Common myeloid progenitor, CD34-positive (primary cell): ENCODE data around the gene ZCCHC2.

ENCODE experiments used
- CTCF ChIA-PET: fragments of 350-600 bp; sonication (Branson Sonifier 250); formaldehyde crosslinking; loops from one replicate; lab custom pipeline; 2021; ENCODE audit warnings: antibody characterized with exemption; lab: Charles Lee
- POLR2A ChIA-PET: fragments of 350-600 bp; sonication (Branson Sonifier 250); formaldehyde crosslinking; loops from one replicate; lab custom pipeline; 2021; ENCODE audit warnings: antibody characterized with exemption; lab: Charles Lee
- DNase-seq, 3 donors: peaks; one replicate each; pipeline versions ENCODE4 v3.0.0 to v3.0.0-alpha.2; 2013
- H3K27ac ChIP-seq, 2 experiments: 1 replicate in 1 of 2; 2 replicates in 1 of 2; pipeline ENCODE4 v1.7.0; 2013; ENCODE audit warnings: inconsistent platforms in 2 of 2, low read length in 2 of 2, mild to moderate bottlenecking in 2 of 2, low read depth in 1 of 2, moderate library complexity in 1 of 2; ENCODE audit not compliant: severe bottlenecking in 2 of 2, insufficient read depth in 1 of 2, poor library complexity in 1 of 2
- H3K27me3 ChIP-seq, 5 experiments: replicated peaks in 2 of 5; 1 replicate in 3 of 5; 2 replicates in 2 of 5; pipeline versions ENCODE4 v1.6.1 to v1.7.0; 2013; ENCODE audit warnings: low read length in 4 of 5, mild to moderate bottlenecking in 2 of 5, moderate library complexity in 2 of 5, inconsistent platforms in 1 of 5; ENCODE audit not compliant: insufficient read depth in 5 of 5, control insufficient read depth in 4 of 5
- H3K36me3 ChIP-seq, 4 experiments: 1 replicate in 2 of 4; 2 replicates in 2 of 4; pipeline versions ENCODE4 v1.6.1 to v1.7.0; 2013; ENCODE audit warnings: low read length in 3 of 4, control low read depth in 1 of 4, mild to moderate bottlenecking in 1 of 4; ENCODE audit not compliant: control insufficient read depth in 4 of 4, insufficient read depth in 4 of 4
- H3K4me1 ChIP-seq, 4 experiments: 1 replicate in 3 of 4; 2 replicates in 1 of 4; pipeline versions ENCODE4 v1.6.1 to v1.7.1; 2013; ENCODE audit warnings: low read length in 3 of 4, mild to moderate bottlenecking in 3 of 4, control low read depth in 1 of 4, inconsistent platforms in 1 of 4, moderate library complexity in 1 of 4; ENCODE audit not compliant: control insufficient read depth in 4 of 4, insufficient read depth in 4 of 4; ENCODE audit errors: control extremely low read depth in 1 of 4
- H3K4me3 ChIP-seq, 7 experiments: 1 replicate in 4 of 7; 2 replicates in 3 of 7; pipeline versions ENCODE4 v1.5.1 to v1.7.0; 2013; ENCODE audit warnings: mild to moderate bottlenecking in 7 of 7, low read length in 6 of 7, moderate library complexity in 6 of 7, inconsistent platforms in 2 of 7, low read depth in 2 of 7, control low read depth in 1 of 7; ENCODE audit not compliant: insufficient read depth in 4 of 7, control insufficient read depth in 1 of 7; ENCODE audit errors: extremely low read depth in 1 of 7
- H3K9me3 ChIP-seq, 5 experiments: 1 replicate in 4 of 5; 2 replicates in 1 of 5; pipeline versions ENCODE4 v1.6.1 to v1.7.1; 2013; ENCODE audit warnings: low read length in 4 of 5, mild to moderate bottlenecking in 2 of 5, inconsistent platforms in 1 of 5, low read depth in 1 of 5, moderate library complexity in 1 of 5; ENCODE audit not compliant: control insufficient read depth in 4 of 5, insufficient read depth in 2 of 5; ENCODE audit errors: control extremely low read depth in 1 of 5
- WGBS: methylation state at CpG from one replicate; pipeline ENCODE4 v1.1.5; 2013; ENCODE audit not compliant: insufficient coverage; 5-methylcytosine and 5-hydroxymethylcytosine counted together

ZCCHC2 gene

DNA sequence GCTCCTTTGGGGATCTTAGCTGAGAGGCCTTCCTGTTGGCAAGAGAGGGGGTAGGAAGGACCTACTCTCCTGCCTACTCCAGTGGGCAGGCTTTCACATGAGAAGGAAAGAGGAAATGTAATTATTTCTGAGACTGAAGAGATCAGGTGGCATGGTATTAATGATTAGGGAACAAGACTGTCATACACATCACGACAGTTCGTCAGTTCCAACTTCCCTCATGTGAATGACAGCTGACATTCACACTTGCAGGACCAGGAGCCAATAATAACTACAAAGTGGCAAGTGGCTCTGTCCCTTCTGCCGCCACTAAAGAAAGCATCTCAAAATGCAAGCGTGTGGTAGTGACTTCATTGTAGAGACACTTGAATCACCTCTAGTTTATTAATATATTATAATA, 90.0 kb downstream of the ZCCHC2 start:
- Histone ChIP-seq H3K4me1 (peaks cover 0 to 8% (median 5%) of the 10 kb centered on the region in 4 experiments), H3K27ac (no peak overlapping the region), H3K27me3 (peaks cover 0 to 4% (median 3%) of the 10 kb centered on the region in 5 experiments), H3K36me3 (no peaks in the 10 kb centered on the region), H3K9me3 (no peaks in the 10 kb centered on the region), H3K4me3 (no peak overlapping the region)
- DNase-seq = no peak
- 90% methylated on average over 2 of the region's 4 CpGs for WGBS
- ChIA-PET POLR2A (no interaction called here), CTCF (interaction anchor here (0.6 to 1.9 kb wide), 3 partner anchors 11 to 28 kb away, joined by 3 to 4 read pairs (median 3); no protein-coding TSS in a partner anchor)

DNA sequence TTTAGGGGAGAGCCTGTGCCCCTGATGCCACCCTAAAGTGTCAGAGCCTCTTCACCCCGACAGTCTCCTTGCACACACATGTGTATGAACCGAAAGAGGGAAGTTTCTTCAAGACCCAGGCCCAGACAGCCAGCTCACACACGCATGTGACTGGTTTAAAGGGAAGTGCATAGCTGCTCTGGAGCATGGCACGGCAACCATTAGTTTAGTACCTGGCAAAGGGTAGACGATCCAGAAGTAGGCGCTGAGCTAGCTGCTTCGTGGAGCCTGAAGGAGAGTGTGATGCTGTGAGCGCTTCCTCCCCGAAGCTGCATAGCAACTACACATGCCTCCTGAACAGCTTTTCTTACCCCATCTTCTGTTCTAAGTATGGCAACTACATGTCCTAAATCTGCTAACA, 91.7 kb downstream of the ZCCHC2 start:
- peak in 2 of 3 donors; percentile 31 to 51 for DNase-seq
- ChIA-PET POLR2A (no interaction called here), CTCF (interaction anchor here (1.1 kb wide), 1 partner anchor 10 kb away, joined by 3 read pairs; no protein-coding TSS in a partner anchor)
- H3K27me3 ChIP-seq = peaks cover 0 to 4% (median 3%) of the 10 kb centered on the region in 5 experiments
- no peak overlapping the region for H3K4me3 ChIP-seq
- H3K36me3 ChIP-seq = no peaks in the 10 kb centered on the region
- H3K4me1 ChIP-seq = peaks cover 0 to 8% (median 5%) of the 10 kb centered on the region in 4 experiments
- WGBS = 51% methylated on average over 9 of the region's 9 CpGs
- no peaks in the 10 kb centered on the region for H3K9me3 ChIP-seq
- no peak overlapping the region for H3K27ac ChIP-seq

DNA sequence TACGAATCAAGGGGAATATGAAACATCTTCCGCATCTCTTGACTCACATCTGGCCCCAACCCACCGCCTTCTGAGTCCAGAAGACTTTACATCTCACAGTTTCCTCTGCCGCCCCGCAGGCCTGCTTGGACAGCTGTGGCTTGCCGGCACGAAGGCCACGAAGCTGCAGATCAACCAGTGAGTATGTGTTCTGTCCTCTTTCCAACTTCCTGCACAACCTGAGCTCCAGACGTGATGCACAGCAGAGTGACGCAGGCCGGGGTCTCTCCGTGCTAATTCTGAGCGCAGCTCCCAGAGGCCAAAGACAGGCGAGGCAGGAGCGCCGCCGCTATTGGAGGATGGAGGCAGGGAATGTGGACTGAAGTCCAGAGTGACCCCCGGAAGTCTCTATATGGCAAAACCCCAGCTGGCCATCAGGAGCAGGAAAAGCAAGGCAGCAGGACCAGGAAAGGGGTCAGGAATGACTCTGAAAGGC, 93.5 kb downstream of the ZCCHC2 start:
- no peak overlapping the region for H3K4me3 ChIP-seq
- 94% methylated on average over 18 of the region's 18 CpGs for WGBS
- no peaks in the 10 kb centered on the region for H3K36me3 ChIP-seq
- ChIA-PET CTCF (no interaction called here), POLR2A (no interaction called here)
- no peaks in the 10 kb centered on the region for H3K9me3 ChIP-seq
- H3K4me1 ChIP-seq = peaks cover 0 to 8% (median 5%) of the 10 kb centered on the region in 4 experiments
- H3K27me3 ChIP-seq = peaks cover 0 to 2% (median 0%) of the 10 kb centered on the region in 5 experiments
- H3K27ac ChIP-seq = no peak overlapping the region
- DNase-seq = no peak

DNA sequence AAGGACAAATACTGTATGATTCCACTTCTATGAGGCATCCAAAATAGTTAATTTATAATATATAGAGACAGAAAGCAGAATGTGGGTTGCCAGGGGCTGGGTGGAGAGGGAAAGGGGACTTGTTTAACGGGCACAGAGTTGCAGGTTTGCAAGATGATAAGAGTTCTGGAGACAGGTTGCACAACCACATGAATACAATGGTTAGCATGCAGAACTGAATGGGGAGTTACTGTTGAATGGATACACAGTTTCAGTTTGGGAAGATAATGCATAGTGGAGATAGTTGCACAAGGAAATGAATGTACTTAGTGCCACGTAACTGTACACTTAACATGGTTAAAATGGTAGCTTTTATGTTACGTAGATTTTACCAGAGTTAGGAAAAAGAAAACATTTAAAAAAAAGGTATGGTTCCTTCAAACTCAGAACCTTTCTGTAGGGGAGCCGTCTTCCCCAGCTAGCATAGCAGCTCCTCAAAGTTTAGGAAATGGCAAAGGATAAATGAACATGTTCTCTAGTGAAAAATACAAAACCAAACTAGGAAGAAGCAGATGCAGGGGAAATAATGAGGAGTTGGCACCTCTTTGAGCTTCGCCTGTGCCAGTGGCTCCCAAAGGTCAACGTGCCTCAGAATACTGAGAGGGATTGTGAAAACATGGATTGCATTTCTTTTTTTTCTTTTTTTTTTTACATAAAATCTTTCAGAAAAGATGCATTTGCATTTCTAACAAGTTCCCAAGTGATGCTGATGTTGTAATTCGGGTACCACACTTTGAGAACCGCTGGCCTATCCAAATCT, 95.2 kb downstream of the ZCCHC2 start:
- Histone ChIP-seq H3K4me3 (no peak overlapping the region), H3K9me3 (no peaks in the 10 kb centered on the region), H3K27ac (no peak overlapping the region), H3K36me3 (no peaks in the 10 kb centered on the region), H3K4me1 (peaks cover 0 to 3% (median 1%) of the 10 kb centered on the region in 4 experiments), H3K27me3 (no peaks in the 10 kb centered on the region)
- POLR2A ChIA-PET = interaction anchor here (0.6 kb wide), 1 partner anchor 519 kb away, joined by 3 read pairs; no protein-coding TSS in a partner anchor
- DNase-seq = no peak
- 93% methylated on average over 2 of the region's 8 CpGs for WGBS
- CTCF ChIA-PET = interaction anchor here (1.5 kb wide), 1 partner anchor 32 kb away, joined by 5 read pairs; no protein-coding TSS in a partner anchor

DNA sequence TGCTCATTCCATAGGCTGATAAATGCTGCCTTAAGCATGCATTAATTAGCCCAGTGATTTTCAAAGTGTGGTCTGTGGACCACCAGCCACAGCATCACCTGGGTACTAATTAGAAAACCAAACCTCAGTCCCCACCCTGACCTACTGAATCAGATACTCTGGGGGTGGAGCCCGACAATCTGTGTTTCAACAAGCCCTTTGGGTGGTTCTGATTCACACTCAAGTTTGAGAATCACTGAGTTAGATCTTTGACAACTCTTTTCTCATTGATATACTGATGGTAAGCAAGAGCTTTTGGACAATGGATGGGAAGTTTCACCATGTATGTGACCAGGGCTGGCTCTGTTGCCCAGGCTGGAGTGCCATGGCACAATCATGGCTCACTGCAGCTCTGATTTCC, 95.9 kb downstream of the ZCCHC2 start:
- peaks cover 0 to 3% (median 1%) of the 10 kb centered on the region in 4 experiments for H3K4me1 ChIP-seq
- no peaks in the 10 kb centered on the region for H3K9me3 ChIP-seq
- H3K36me3 ChIP-seq = no peaks in the 10 kb centered on the region
- 100% methylated on average over 1 of the region's 1 CpG for WGBS
- POLR2A ChIA-PET = no interaction called here
- no peaks in the 10 kb centered on the region for H3K27me3 ChIP-seq
- H3K4me3 ChIP-seq = no peak overlapping the region
- CTCF ChIA-PET = interaction anchor here (1.5 kb wide), 1 partner anchor 32 kb away, joined by 5 read pairs; no protein-coding TSS in a partner anchor
- no peak overlapping the region for H3K27ac ChIP-seq
- no peak for DNase-seq

DNA sequence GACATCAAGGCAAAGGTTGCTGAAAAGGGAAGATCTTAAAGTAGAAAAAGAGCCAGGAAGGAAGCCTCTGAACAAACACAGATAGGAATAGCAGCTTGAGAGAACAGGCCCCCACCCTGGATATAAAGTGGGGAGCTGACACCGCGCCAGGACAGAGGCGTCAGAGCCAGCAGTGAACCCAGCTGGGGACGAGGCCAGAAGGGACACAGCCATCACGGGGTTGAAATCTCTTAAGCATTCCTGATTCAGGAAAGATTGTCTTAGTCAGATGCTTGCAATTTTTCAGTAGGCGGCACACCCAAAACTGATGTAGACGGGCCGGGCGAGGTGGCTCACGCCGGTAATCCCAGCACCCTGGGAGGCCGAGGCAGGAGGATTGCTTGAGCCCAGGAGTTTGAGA, 98.7 kb downstream of the ZCCHC2 start:
- WGBS = 68% methylated on average over 12 of the region's 12 CpGs
- H3K27me3 ChIP-seq = no peaks in the 10 kb centered on the region
- no peaks in the 10 kb centered on the region for H3K36me3 ChIP-seq
- peaks cover 0 to 3% (median 1%) of the 10 kb centered on the region in 4 experiments for H3K4me1 ChIP-seq
- no peaks in the 10 kb centered on the region for H3K9me3 ChIP-seq
- ChIA-PET POLR2A (no interaction called here), CTCF (no interaction called here)
- no peak overlapping the region for H3K4me3 ChIP-seq
- no peak overlapping the region for H3K27ac ChIP-seq
- DNase-seq = peak in 2 of 3 donors; percentile 19 to 40

DNA sequence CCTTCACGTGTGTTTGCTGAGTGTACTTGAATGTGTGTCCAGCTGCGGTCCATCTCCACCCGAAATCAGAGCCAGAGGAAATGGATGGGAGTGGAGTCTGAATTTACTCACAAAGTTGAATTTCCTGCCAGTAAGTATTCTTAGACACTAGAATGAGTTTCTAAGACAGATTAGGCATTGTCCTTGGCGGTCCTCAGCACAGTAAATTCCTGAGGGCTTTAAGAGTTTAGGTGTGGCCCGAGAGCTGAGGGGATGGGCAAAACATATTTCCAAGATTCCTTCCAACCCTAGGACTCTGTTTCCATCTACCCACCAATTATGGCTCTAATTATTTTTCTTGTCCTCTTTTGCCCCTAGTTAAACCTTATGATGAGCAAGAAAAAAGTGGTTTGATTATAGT, 102.2 kb downstream of the ZCCHC2 start:
- Histone ChIP-seq H3K9me3 (no peaks in the 10 kb centered on the region), H3K4me3 (no peak overlapping the region), H3K27me3 (no peaks in the 10 kb centered on the region), H3K4me1 (peaks cover 0 to 3% (median 1%) of the 10 kb centered on the region in 4 experiments), H3K27ac (no peak overlapping the region), H3K36me3 (no peaks in the 10 kb centered on the region)
- ChIA-PET CTCF (interaction anchor here (1.0 to 1.9 kb wide), 2 partner anchors 10 to 38 kb away, joined by 3 to 4 read pairs; no protein-coding TSS in a partner anchor), POLR2A (no interaction called here)
- no peak for DNase-seq
- WGBS = 100% methylated on average over 3 of the region's 5 CpGs
